Type B pancreatic cell (in vitro differentiated cells): ENCODE results near the gene AKAP13. TPM values are rescaled to one million over a fixed set of nuclear protein-coding genes. Genes with fewer than 3 reads are reported as not detected.
A peak's percentile ranks its signal among the peaks of the same experiment; 100 is the strongest.

Experiments used
- DNase-seq: peaks from one replicate; pipeline ENCODE4 v3.0.0; 2021; ENCODE audit warnings: mixed read lengths; ENCODE audit not compliant: unreplicated experiment; ENCODE audit errors: extremely low spot score
- H3K27ac Mint-ChIP-seq: 2 replicates; pipeline ENCODE4 v1.8.0; 2021; ENCODE audit warnings: mild to moderate bottlenecking, mixed read lengths
- H3K27me3 Mint-ChIP-seq: 2 replicates; pipeline ENCODE4 v1.8.0; 2021; ENCODE audit warnings: mixed read lengths
- H3K36me3 Mint-ChIP-seq: 2 replicates; pipeline ENCODE4 v1.8.0; 2021; ENCODE audit warnings: mixed read lengths
- H3K4me1 Mint-ChIP-seq: one replicate; pipeline ENCODE4 v1.8.0; 2021; ENCODE audit warnings: mixed read lengths; ENCODE audit not compliant: unreplicated experiment
- H3K4me3 Mint-ChIP-seq: 2 replicates; pipeline ENCODE4 v1.8.0; 2021; ENCODE audit warnings: mild to moderate bottlenecking, mixed read lengths
- H3K9me3 Mint-ChIP-seq: 2 replicates; pipeline ENCODE4 v1.8.0; 2021; ENCODE audit warnings: mixed read lengths
- CTCF ChIP-seq: fragments of 200-600 bp; sonication (generic); conservative IDR thresholded peaks from 2 replicates; pipeline ENCODE4 v1.5.0; 2021; ENCODE audit warnings: antibody characterized with exemption, mild to moderate bottlenecking
- long read RNA-seq: library from polyadenylated mRNA; unstranded; transcript quantifications from one replicate; pipeline ENCODE4 v2.0.0, GENCODE V29; 2020
- total RNA-seq: library from RNA; stranded (reverse); gene quantifications from 2 replicates; pipeline ENCODE4 v1.2.1, GENCODE V29; 2021; ENCODE audit warnings: low replicate concordance

The AKAP13 gene
- total RNA-seq, result 60.5 and 75.7 TPM in 2 replicates
- long read RNA-seq, partial matches to known transcripts, result 27 of 59 reads
- long read RNA-seq, other reads (novel, unspliced or antisense), result 32 of 59 reads

GRCh38 chr15:85380217-85380811, at the start of gene AKAP13:
AKAP13 (plus strand) TSS chr15:85380603; CDS start chr15:85485721, 105,118 bp downstream.
- DNase-seq, result peak; percentile 95
- Mint-ChIP-seq H3K4me1 (peaks cover 40% of the 10 kb centered on the region), H3K4me3 (peak within 1 kb of the TSS; percentile 93), H3K9me3 (no peaks in the 10 kb centered on the region), H3K27me3 (peaks cover 14% of the 10 kb centered on the region), H3K27ac (peak within 1 kb of the TSS; percentile 89), H3K36me3 (peaks cover under 1% of the 10 kb centered on the region)
- TF ChIP-seq CTCF, result no peak

- no peaks in the 10 kb centered on the region for H3K9me3 Mint-ChIP-seq
- DNase-seq, result peak; percentile 80
- H3K27ac Mint-ChIP-seq, result peak overlapping the region; percentile 80
- H3K36me3 Mint-ChIP-seq, result no peaks in the 10 kb centered on the region
- peaks cover 36% of the 10 kb centered on the region for H3K4me1 Mint-ChIP-seq
- H3K4me3 Mint-ChIP-seq, result peak overlapping the region; percentile 37
- H3K27me3 Mint-ChIP-seq, result peaks cover 3% of the 10 kb centered on the region
- TF ChIP-seq CTCF, result peak; percentile 83
Measured at GRCh38 chr15:85330901-85331588, 49.4 kb upstream of the AKAP13 start.

- Mint-ChIP-seq H3K27me3 (peaks cover 3% of the 10 kb centered on the region), H3K9me3 (no peaks in the 10 kb centered on the region), H3K27ac (peak overlapping the region; percentile 80), H3K4me1 (peaks cover 36% of the 10 kb centered on the region), H3K4me3 (peak overlapping the region; percentile 37), H3K36me3 (no peaks in the 10 kb centered on the region)
- DNase-seq, result no peak
- TF ChIP-seq CTCF, result no peak
Measured at GRCh38 chr15:85331655-85332285, 48.6 kb upstream of the AKAP13 start.

DNA sequence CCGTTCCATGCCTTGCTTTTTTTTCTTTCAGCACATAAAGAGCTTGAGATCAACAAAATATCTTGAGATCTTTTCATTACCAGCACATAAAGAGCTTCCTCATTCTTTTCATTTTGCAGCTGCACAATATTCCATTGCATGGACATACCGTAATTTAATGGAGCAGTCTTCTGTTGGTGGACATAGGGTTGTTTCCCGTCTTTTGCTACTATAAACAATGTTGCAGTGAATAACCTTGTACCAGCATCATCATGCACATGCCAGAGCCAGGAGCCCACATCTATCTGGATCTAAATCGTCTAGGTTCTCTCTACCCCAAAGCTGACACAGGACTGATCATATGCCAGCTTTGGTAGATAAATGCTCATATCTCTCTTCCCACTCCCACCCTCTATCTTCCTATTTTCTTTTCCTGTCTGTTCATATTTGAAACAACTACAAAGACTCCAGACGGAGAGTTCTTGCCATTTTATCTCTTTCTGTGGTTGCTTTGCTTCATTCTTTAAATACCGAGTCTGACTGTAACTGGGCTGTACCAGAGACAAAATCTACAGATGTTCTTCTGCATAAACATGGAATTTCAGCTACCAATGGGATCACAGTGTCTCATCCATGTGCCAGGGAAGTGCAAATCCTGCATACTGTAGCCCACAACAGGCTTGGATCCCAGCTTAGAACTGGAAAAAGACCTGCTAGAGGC, 47.1 kb upstream of the AKAP13 start:
- H3K4me3 Mint-ChIP-seq, result no peak overlapping the region
- no peaks in the 10 kb centered on the region for H3K9me3 Mint-ChIP-seq
- peaks cover 3% of the 10 kb centered on the region for H3K27me3 Mint-ChIP-seq
- H3K27ac Mint-ChIP-seq, result no peak overlapping the region
- TF ChIP-seq CTCF, result no peak
- H3K36me3 Mint-ChIP-seq, result no peaks in the 10 kb centered on the region
- no peak for DNase-seq
- peaks cover 38% of the 10 kb centered on the region for H3K4me1 Mint-ChIP-seq

GRCh38 chr15:85334241-85334640, 46.2 kb upstream of the AKAP13 start:
- Mint-ChIP-seq H3K4me1 (peaks cover 35% of the 10 kb centered on the region), H3K36me3 (no peaks in the 10 kb centered on the region), H3K9me3 (no peaks in the 10 kb centered on the region), H3K27me3 (peaks cover 3% of the 10 kb centered on the region), H3K27ac (no peak overlapping the region), H3K4me3 (no peak overlapping the region)
- TF ChIP-seq CTCF, result no peak
- DNase-seq, result no peak
